ENCODE results near the gene SLC4A5. TPM values are rescaled to one million over a fixed set of nuclear protein-coding genes. Genes with fewer than 3 reads are reported as not detected.
A peak's percentile ranks its signal among the peaks of the same experiment; 100 is the strongest.
"Not testable (repeated sequence)": the region's sequence is repeated elsewhere in the genome, so short reads cannot be mapped to it uniquely, and the experiment has no call there.

SLC4A5 gene
- total and polyA plus RNA-seq, 4 donors, result 0.85 to 9.6 (median 3.9) TPM

- Histone ChIP-seq H3K9me3 (ENCODE audit: control insufficient read depth in 4 of 4, insufficient read depth in 3 of 4, low read length in 3 of 4) (no peaks in the 10 kb centered on the region), H3K27me3 (ENCODE audit: control insufficient read depth in 3 of 3, insufficient read depth in 3 of 3, low read length in 2 of 3) (no peaks in the 10 kb centered on the region), H3K9ac (ENCODE audit: insufficient read depth in 1 of 2, low read length in 2 of 2) (no peak overlapping the region), H3K36me3 (ENCODE audit: control insufficient read depth in 4 of 4, insufficient read depth in 4 of 4, low read length in 4 of 4) (peaks cover 0 to 28% (median 11%) of the 10 kb centered on the region in 4 donors), H3K27ac (ENCODE audit: low read depth in 1 of 2, low read length in 1 of 2) (no peak overlapping the region), H3K4me1 (ENCODE audit: control insufficient read depth in 5 of 5, insufficient read depth in 5 of 5, low read length in 5 of 5) (no peaks in the 10 kb centered on the region), H3K4me3 (no peak overlapping the region)
- DNase-seq (no peak), ATAC-seq (ENCODE audit: insufficient read depth, low FRiP score) (no peak)
- no peak for TF ChIP-seq CTCF (IDR thresholded peaks at IDR 0.05; ENCODE audit: control extremely low read depth, extremely low read depth)
- WGBS, 2 donors, result 91 to 95% methylated on average over 2 of the region's 2 CpGs
These were observed 126.6 kb downstream of the SLC4A5 start for GRCh38 chr2:74216642-74217041.

GRCh38 chr2:74215771-74216170 is 127.4 kb downstream of the SLC4A5 start:
- peaks cover 0 to 33% (median 12%) of the 10 kb centered on the region in 4 donors for H3K36me3 ChIP-seq (ENCODE audit: control insufficient read depth in 4 of 4, insufficient read depth in 4 of 4, low read length in 4 of 4)

GRCh38 chr2:74212702-74213410 is 130.4 kb downstream of the SLC4A5 start:
- no peaks in the 10 kb centered on the region for H3K4me1 ChIP-seq (ENCODE audit: control insufficient read depth in 5 of 5, insufficient read depth in 5 of 5, low read length in 5 of 5)
- DNase-seq, result no peak
- H3K9ac ChIP-seq (ENCODE audit: insufficient read depth in 1 of 2, low read length in 2 of 2), result no peak overlapping the region
- no peaks in the 10 kb centered on the region for H3K9me3 ChIP-seq (ENCODE audit: control insufficient read depth in 4 of 4, insufficient read depth in 3 of 4, low read length in 3 of 4)
- H3K4me3 ChIP-seq, result no peak overlapping the region
- peaks cover 0 to 43% (median 13%) of the 10 kb centered on the region in 4 donors for H3K36me3 ChIP-seq (ENCODE audit: control insufficient read depth in 4 of 4, insufficient read depth in 4 of 4, low read length in 4 of 4)
- WGBS, 2 donors, result 95% methylated on average over 3 of the region's 3 CpGs
- no peak for ATAC-seq (ENCODE audit: insufficient read depth, low FRiP score)
- H3K27me3 ChIP-seq (ENCODE audit: control insufficient read depth in 3 of 3, insufficient read depth in 3 of 3, low read length in 2 of 3), result no peaks in the 10 kb centered on the region
- no peak for TF ChIP-seq CTCF (IDR thresholded peaks at IDR 0.05; ENCODE audit: control extremely low read depth, extremely low read depth)
- no peak overlapping the region for H3K27ac ChIP-seq (ENCODE audit: low read depth in 1 of 2, low read length in 1 of 2)

More at GRCh38 chr2:74215771-74216170, 127.4 kb downstream of the SLC4A5 start:
- H3K4me3 ChIP-seq; H3K9ac ChIP-seq (ENCODE audit: insufficient read depth in 1 of 2, low read length in 2 of 2); H3K4me1 ChIP-seq (ENCODE audit: control insufficient read depth in 5 of 5, insufficient read depth in 5 of 5, low read length in 5 of 5); H3K9me3 ChIP-seq (ENCODE audit: control insufficient read depth in 4 of 4, insufficient read depth in 3 of 4, low read length in 3 of 4); H3K27me3 ChIP-seq (ENCODE audit: control insufficient read depth in 3 of 3, insufficient read depth in 3 of 3, low read length in 2 of 3); DNase-seq; H3K27ac ChIP-seq (ENCODE audit: low read depth in 1 of 2, low read length in 1 of 2); ATAC-seq (ENCODE audit: insufficient read depth, low FRiP score): not testable (repeated sequence)
- 96 to 97% methylated on average over 6 of the region's 6 CpGs for WGBS, 2 donors

- peaks cover 0 to 12% (median 0%) of the 10 kb centered on the region in 5 donors for H3K4me1 ChIP-seq (ENCODE audit: control insufficient read depth in 5 of 5, insufficient read depth in 5 of 5, low read length in 5 of 5)
- no peak for TF ChIP-seq CTCF (IDR thresholded peaks at IDR 0.05; ENCODE audit: control extremely low read depth, extremely low read depth)
- H3K27me3 ChIP-seq (ENCODE audit: control insufficient read depth in 3 of 3, insufficient read depth in 3 of 3, low read length in 2 of 3), result no peaks in the 10 kb centered on the region
- H3K27ac ChIP-seq (ENCODE audit: low read depth in 1 of 2, low read length in 1 of 2), result peak overlapping the region in 1 of 2 donors; percentile 27
- no peak overlapping the region for H3K9ac ChIP-seq (ENCODE audit: insufficient read depth in 1 of 2, low read length in 2 of 2)
- no peak overlapping the region for H3K4me3 ChIP-seq
- H3K9me3 ChIP-seq (ENCODE audit: control insufficient read depth in 4 of 4, insufficient read depth in 3 of 4, low read length in 3 of 4), result no peaks in the 10 kb centered on the region
- H3K36me3 ChIP-seq (ENCODE audit: control insufficient read depth in 4 of 4, insufficient read depth in 4 of 4, low read length in 4 of 4), result peaks cover 0 to 20% (median 5%) of the 10 kb centered on the region in 4 donors
- DNase-seq (no peak), ATAC-seq (ENCODE audit: insufficient read depth, low FRiP score) (peak; percentile 54)
- WGBS, 2 donors, result 27 to 44% methylated on average over 6 of the region's 6 CpGs
These were observed 137.0 kb downstream of the SLC4A5 start for GRCh38 chr2:74206180-74206688.

All from lung (tissue), 12 donors.